A673 (cell line): ENCODE measurements around the gene ALKAL2. TPM values are rescaled to one million over a fixed set of nuclear protein-coding genes. Genes with fewer than 3 reads are reported as not detected.

ENCODE experiments used
- BruUV-seq: library from RNA; stranded (reverse); fragments of 400-500 nt; replicated peaks from 2 replicates; lab custom pipeline; 2021; lab: Mats Ljungman, UMichigan
- CTCF ChIA-PET: fragments of 300-600 bp; sonication (Branson Sonifier 250); formaldehyde crosslinking; loops from one replicate; lab custom pipeline; 2022; ENCODE audit warnings: antibody characterized with exemption; lab: Charles Lee
- POLR2A ChIA-PET: fragments of 300-600 bp; sonication (Branson Sonifier 250); formaldehyde crosslinking; loops from one replicate; lab custom pipeline; 2022; ENCODE audit warnings: antibody characterized with exemption; ENCODE audit not compliant: low non-redundant PET; lab: Charles Lee
- DNase-seq: peaks from one replicate; pipeline ENCODE4 v3.0.0-alpha.2; 2015; ENCODE audit warnings: low spot score
- H3K27ac ChIP-seq: fragments of 200-600 bp; sonication (generic); 2 replicates; pipeline ENCODE4 v1.5.1; 2016; ENCODE audit warnings: mixed run types, low read depth, mild to moderate bottlenecking, mixed read lengths, antibody characterized with exemption, low read length; ENCODE audit not compliant: poor library complexity, severe bottlenecking
- H3K27me3 ChIP-seq: fragments of 200-600 bp; sonication (generic); replicated peaks from 2 replicates; pipeline ENCODE4 v1.6.1; 2017; ENCODE audit warnings: mixed run types, low read depth, mild to moderate bottlenecking, mixed read lengths, antibody characterized with exemption, low read length; ENCODE audit not compliant: insufficient read depth, poor library complexity
- H3K36me3 ChIP-seq: fragments of 200-600 bp; sonication (generic); 2 replicates; pipeline ENCODE4 v1.6.1; 2016; ENCODE audit warnings: mixed run types, mild to moderate bottlenecking, mixed read lengths, antibody characterized with exemption, low read length; ENCODE audit not compliant: insufficient read depth, poor library complexity, severe bottlenecking
- H3K4me1 ChIP-seq: fragments of 200-600 bp; sonication (generic); 2 replicates; pipeline ENCODE4 v1.6.1; 2017; ENCODE audit warnings: mixed run types, mild to moderate bottlenecking, mixed read lengths, antibody characterized with exemption, low read length; ENCODE audit not compliant: insufficient read depth, poor library complexity, severe bottlenecking
- H3K4me3 ChIP-seq: fragments of 200-600 bp; sonication (generic); 2 replicates; pipeline ENCODE4 v1.5.1; 2016; ENCODE audit warnings: low read depth, mixed run types, mild to moderate bottlenecking, mixed read lengths, low read length; ENCODE audit not compliant: poor library complexity, severe bottlenecking
- H3K9me3 ChIP-seq: fragments of 200-600 bp; sonication (generic); 2 replicates; pipeline ENCODE4 v1.6.1; 2016; ENCODE audit warnings: mixed run types, low read depth, mild to moderate bottlenecking, mixed read lengths, antibody characterized with exemption, low read length; ENCODE audit not compliant: poor library complexity, severe bottlenecking
- EZH2 ChIP-seq: fragments of 200-600 bp; sonication (generic); IDR thresholded peaks from 2 replicates; pipeline ENCODE4 v1.6.1; 2017; ENCODE audit warnings: borderline replicate concordance, low read depth, mild to moderate bottlenecking, mixed read lengths, antibody characterized with exemption, low read length; ENCODE audit not compliant: poor library complexity, severe bottlenecking
- intact Hi-C: fragments of 100-400 bp; cut with micrococcal nuclease; formaldehyde crosslinking; loops from one replicate; pipeline ENCODE4 v1.10.0; 2022; ENCODE audit not compliant: unreplicated experiment
- total RNA-seq: library from RNA; stranded (reverse); gene quantifications from 2 replicates; pipeline ENCODE4 v1.2.3, GENCODE V29; 2021
- TF ChIP-seq, protein P1 (sequence below): fragments of 300-800, 200-600 bp; sonication (generic); conservative IDR thresholded peaks from 2 replicates; pipeline ENCODE4 v1.5.1; 2017; ENCODE audit warnings: low read depth, mild to moderate bottlenecking, antibody characterized with exemption, low read length, moderate library complexity, mixed read lengths

ALKAL2 gene
- total RNA-seq, 1 experiment from 2014 or later = not detected

DNA sequence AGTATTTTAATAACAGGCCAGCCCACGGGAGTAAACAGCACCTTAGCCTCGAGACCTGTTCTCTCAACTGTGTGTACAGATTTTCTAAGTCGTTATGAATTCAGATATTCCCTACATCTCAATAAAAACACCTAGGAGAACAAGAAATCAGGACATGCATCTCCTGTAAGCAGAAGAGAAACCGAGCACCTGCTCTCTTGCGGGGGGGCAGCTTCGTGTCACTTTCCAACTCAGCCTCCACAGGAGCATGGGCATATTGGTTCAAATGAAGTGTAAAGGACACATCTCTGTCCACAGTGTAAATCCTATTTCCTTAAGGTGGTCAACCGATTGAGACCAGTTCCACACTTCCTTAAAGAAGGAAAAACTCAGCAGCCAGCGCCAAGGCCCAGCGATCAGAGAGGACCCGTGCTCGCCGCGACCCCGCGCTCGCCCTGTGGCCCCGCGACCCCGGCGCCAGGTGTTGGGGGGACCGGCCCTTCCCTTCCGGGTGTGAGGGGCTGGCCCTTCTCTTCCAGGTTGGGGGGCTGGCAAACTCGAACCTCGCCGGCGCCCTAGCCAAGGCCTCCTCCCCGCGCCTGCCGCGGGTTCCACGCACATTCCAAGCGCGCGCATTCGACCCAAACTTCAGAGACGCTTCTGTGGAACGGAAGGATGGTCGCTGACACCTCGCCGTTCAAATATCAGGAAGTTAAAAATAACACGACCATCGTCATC lies 24.7 kb downstream of the ALKAL2 start:
- CTCF ChIA-PET = no interaction called here
- intact Hi-C loops = no loop called here
- Histone ChIP-seq H3K27me3 (no peaks in the 10 kb centered on the region), H3K4me3 (peak overlapping the region; percentile 78), H3K4me1 (peaks cover 12% of the 10 kb centered on the region), H3K27ac (no peak overlapping the region), H3K36me3 (peaks cover 27% of the 10 kb centered on the region), H3K9me3 (peaks cover 27% of the 10 kb centered on the region)
- no TSS peak for BruUV-seq
- no peak for DNase-seq
- no peak for TF ChIP-seq EZH2
- TF ChIP-seq, protein P1, sequence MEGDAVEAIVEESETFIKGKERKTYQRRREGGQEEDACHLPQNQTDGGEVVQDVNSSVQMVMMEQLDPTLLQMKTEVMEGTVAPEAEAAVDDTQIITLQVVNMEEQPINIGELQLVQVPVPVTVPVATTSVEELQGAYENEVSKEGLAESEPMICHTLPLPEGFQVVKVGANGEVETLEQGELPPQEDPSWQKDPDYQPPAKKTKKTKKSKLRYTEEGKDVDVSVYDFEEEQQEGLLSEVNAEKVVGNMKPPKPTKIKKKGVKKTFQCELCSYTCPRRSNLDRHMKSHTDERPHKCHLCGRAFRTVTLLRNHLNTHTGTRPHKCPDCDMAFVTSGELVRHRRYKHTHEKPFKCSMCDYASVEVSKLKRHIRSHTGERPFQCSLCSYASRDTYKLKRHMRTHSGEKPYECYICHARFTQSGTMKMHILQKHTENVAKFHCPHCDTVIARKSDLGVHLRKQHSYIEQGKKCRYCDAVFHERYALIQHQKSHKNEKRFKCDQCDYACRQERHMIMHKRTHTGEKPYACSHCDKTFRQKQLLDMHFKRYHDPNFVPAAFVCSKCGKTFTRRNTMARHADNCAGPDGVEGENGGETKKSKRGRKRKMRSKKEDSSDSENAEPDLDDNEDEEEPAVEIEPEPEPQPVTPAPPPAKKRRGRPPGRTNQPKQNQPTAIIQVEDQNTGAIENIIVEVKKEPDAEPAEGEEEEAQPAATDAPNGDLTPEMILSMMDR = no peak
- POLR2A ChIA-PET = no interaction called here

DNA sequence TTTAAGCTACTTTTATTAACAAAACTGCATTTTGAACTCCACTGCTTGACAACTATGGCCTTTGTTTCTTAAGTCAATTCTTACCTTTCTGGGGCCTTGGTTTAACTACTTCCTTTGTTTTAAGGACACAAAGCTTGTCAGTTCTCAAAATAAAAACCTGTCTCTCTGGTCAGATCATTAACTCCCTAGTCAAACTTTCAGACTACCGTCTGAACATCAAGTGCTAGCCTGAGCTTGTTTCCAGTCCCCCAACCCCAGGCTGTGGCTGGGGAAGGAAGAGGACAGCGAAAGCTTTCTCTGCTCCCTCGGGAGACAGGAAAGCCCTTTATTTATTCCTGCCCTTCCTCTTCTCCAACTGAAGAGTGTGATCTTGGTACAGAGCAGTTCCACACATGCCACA lies 25.8 kb downstream of the ALKAL2 start:
- Histone ChIP-seq H3K36me3 (peaks cover 27% of the 10 kb centered on the region), H3K27me3 (no peaks in the 10 kb centered on the region), H3K4me3 (no peak overlapping the region), H3K27ac (no peak overlapping the region), H3K4me1 (peaks cover 12% of the 10 kb centered on the region), H3K9me3 (peaks cover 38% of the 10 kb centered on the region)
- TF ChIP-seq, protein P1 = no peak
- TF ChIP-seq EZH2 = no peak
- CTCF ChIA-PET = no interaction called here
- no peak for DNase-seq
- BruUV-seq = no TSS peak
- intact Hi-C loops = no loop called here
- POLR2A ChIA-PET = no interaction called here

DNA sequence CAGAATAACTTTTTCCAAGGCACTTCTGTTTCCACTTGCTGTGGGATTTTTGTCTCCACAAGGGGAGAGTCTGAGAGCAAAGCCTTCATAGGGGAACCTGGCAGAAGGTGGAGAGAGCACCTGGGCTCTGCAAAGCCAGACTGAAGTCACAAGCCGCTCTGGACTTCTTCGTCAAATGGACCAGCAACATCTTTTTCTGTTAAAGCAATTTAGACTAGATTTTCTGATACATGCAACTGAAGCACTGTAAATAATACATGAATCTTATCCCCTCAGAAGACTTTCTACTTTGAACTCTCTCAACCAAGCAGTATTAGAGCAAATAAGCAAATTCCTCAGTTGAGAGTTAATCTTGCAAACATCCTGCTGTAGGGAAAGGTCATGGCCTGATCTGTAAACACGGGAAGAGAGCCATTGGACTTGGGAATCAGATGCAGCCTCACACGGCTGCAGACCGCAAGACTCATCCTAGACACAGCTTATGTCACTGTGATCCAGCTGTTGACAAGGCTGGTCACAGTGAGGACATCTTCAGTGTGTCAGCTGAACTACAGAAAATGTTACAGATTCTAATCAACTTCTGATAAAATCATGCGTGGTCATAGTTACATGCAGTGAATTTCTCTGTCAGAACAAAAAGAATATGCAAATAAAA lies 27.3 kb downstream of the ALKAL2 start:
- intact Hi-C loops = no loop called here
- ChIA-PET CTCF (no interaction called here), POLR2A (no interaction called here)
- H3K4me1 ChIP-seq = peaks cover 1% of the 10 kb centered on the region
- TF ChIP-seq, protein P1 = no peak
- no peak for TF ChIP-seq EZH2
- no peaks in the 10 kb centered on the region for H3K27me3 ChIP-seq
- H3K9me3 ChIP-seq = peaks cover 40% of the 10 kb centered on the region
- BruUV-seq = no TSS peak
- no peak overlapping the region for H3K4me3 ChIP-seq
- H3K36me3 ChIP-seq = peaks cover 27% of the 10 kb centered on the region
- H3K27ac ChIP-seq = no peak overlapping the region
- DNase-seq = no peak
